A172 (cell line): ENCODE measurements around the gene USB1. TPM values are rescaled to one million over a fixed set of nuclear protein-coding genes. Genes with fewer than 3 reads are reported as not detected.
A peak's percentile ranks its signal among the peaks of the same experiment; 100 is the strongest.

Experiments
- DNase-seq: peaks from one replicate; pipeline ENCODE4 v3.0.0-alpha.2; 2015; ENCODE audit warnings: low spot score
- total RNA-seq: library from RNA; depleted of rRNA; stranded (reverse); fragments of >200 nt; shearing (Covaris generic); gene quantifications from 2 replicates; pipeline ENCODE4 v1.2.3, GENCODE V29; 2014; rRNA removed

USB1 gene, protein sequence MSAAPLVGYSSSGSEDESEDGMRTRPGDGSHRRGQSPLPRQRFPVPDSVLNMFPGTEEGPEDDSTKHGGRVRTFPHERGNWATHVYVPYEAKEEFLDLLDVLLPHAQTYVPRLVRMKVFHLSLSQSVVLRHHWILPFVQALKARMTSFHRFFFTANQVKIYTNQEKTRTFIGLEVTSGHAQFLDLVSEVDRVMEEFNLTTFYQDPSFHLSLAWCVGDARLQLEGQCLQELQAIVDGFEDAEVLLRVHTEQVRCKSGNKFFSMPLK
- 15.5 and 20.6 TPM in 2 replicates for total RNA-seq

DNA sequence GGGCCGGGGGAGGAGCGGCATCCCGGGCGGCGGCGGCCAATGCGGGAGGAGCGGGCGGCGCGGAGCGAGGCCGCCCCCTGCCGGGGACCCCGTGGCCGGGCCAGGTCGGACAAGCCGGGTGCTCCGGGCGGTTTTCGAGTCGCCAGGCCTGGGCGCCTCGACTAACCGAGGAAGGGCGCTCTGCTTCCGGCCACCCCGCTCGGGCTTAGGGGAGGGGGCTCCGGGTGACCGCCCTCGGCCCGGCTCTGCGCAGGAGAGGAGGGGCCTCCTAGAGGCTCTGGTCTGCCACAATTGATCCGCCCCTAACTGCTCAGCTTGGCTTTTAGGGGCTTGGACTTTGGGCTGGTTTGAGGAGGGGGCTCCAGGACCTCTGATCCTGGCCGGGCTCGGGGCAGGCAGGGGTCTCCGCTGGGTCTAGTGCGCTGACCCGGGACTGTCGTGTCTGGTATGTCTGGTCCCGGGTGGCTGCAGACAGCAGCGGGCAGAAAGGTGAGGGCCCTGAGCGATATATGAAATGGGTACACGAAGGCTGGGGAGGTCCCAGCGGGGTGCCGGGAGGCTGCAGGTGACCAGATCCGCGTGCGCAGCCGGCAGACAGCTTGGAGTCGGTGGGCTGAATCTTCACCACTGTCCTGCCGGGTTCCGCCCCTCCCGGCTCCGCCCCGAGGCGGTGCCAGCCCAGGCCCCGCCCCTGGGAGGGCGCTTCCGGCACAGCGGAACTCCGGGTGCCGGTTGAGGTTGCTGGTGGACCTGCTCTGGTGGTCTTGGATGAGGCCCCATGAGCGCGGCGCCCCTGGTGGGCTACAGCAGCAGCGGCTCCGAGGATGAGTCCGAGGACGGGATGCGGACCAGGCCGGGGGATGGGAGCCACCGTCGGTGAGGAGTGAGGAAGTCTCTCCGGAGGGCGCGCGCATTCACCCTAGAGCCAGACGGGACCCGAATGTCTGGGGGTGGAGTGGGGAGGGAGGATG is at the start of gene USB1:
TSS of gene USB1 (plus strand) at position 702 of the 971 bp plus-strand sequence. CDS start at position 779, 77 bp downstream.
- DNase-seq, result peak; percentile 83

DNA sequence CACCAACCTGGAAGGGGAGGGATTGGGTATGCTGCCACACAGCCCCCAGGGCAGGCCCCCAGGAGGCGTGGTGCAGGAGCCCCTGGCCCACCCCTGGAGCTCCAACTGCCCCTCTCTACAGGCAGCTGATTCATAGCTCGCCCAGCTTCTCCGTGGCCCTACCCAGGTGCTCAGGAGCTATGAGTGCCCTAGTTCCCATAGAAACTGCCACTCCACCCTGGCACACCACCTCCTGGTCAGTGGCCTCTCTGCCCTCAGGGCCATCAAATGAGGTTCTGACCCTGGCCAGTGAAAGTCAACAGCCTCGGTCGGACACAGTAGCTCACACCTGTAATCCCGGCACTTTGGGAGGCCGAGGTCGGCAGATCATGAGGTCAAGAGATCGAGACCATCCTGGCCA is 48.3 kb upstream of the USB1 start:
- no peak for DNase-seq

- DNase-seq, result no peak
Observed at GRCh38 chr16:57953857-57954256, 47.4 kb upstream of the USB1 start.

DNA sequence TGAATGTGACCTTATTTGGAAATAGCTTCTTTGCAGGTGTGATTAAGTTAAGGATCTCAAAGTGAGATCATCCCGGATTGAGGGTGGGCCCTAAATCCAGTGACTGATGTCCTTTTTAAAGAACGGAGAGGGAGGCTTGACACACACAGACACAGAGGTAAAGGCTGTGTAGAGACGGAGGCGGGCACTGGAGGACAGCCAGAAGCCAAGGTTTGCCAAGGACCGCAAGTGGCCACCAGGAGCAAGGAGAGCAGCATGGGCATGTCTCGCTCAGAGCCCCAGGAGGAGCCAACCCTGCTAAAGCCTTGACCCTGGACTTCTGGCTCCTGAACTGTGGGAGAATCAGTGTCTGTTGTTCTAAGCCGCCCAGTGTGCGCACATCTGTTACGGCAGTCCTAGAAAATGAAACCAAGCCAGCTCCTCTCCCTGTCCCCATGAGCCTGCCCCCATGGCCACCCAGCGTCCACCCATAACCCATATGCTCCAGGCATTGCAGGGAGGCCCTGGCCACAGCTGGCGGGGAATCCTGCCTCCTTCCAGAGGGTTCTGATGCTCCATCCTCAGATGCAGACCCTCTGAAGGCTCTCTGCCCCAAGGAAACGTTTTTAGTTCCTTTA is 45.5 kb upstream of the USB1 start:
- DNase-seq, result no peak

DNA sequence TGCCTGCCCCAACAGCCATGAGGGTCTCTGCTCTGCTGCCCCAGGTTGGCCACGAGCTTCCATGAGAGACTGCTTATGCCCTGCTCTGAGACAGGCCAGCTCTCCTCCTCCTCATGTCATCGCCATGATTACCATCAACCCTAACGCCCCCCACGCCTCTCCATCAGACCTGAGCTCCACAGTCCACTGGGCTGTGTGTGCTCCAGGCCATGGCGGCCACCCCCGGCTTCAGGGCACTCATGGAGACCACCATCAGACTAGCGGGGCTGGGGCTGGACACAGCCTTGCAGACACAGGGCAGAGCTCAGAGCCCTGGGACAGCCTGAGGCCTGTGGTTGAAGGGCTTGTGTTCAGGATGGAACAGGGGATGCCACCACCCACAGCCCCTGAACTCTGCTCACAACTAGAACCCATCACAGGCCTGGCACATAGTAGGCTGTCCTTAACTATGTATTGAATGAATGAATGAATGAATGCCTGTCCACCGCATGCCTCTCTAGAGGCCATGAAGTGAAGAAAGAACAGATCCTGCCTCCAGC is 44.9 kb upstream of the USB1 start:
- no peak for DNase-seq

DNA sequence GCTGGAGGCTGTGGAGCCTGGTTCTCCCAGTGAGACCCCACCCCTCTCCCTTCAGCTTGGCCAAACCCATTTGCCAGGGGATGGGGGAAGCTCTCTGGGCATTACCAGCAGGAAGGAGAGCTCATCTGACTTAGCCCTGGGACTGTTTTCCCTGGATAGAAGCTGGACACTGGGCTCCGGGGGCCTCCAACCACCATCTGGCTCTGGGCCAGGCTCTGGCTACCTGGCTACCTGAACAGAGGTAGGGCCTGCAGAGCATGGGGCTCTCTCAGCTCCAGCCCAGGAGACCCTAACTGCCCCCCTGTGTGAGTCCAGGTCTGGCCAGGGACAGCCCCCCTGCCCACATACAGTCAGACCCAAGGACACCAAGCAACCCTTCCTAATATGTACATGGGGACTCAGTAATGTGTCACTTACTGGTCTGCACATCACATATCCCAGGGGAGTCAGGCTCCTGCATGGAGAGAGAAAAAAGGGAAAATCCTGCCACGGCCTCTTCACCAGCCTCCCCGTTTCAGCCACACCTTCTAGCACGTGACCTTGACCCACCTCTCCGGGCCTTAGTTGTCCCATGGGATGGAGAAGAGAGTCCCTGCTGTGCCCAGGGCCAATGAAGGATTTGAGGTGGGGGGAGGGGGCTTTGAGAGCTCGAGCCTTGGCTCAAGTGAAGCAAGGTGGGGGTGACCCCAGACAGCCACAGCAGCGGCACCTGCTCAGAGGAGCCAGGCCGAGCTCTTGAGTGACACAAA is 44.1 kb upstream of the USB1 start:
- no peak for DNase-seq

DNA sequence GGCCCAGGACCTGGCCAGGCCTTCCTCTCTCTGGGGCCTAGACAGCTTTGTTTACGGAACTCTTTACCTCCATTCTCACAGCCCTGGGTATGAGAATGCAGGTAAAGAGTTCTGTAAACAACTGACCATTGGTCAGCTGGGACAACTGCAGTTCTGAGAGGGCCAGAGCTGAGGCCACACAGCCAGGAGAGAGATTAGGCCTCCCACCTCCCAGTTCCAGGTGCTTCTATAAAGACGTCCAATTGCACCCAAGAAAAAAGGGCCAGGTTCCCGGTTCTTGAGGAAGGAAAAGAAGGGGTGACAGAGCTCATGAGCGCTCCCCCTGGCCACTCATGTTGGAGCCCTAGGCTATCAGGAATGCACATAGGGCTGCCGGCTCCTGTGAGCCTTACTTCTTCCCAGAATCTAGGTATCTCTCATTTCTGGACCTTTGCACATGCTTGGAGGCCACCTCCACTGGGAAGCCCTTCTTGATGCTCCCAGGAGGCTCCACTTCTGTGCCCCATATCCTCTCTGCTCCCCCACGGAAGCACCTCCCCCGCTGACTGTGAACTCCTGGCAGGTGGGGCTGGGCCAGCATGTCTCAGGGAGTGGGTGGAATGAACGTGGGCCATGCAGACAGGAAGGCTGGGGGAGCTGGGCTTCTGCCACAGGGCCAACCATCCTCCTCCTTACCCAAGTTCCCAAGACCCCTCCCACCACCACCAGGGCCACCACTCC is 43.4 kb upstream of the USB1 start:
- no peak for DNase-seq

DNA sequence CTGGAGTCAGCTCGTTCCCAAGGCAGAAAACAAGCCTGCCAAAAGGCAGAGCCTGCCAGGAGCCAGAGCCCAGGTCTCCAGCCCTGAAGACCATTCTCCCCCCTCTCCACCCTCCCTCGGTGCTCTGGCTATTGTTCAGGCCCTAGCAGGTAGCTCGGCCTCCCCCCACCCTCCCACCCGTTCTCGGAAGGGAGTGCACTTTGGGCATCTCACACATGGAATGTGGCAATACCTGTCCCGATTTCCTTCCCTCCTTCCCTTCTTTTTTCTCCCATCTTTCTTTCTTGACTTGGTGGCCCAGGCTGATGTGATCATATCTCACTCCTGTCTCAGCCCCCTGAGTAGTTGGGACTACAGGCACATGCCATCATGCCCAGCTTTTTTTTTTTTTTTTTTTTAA is 42.7 kb upstream of the USB1 start:
- DNase-seq, result no peak

DNA sequence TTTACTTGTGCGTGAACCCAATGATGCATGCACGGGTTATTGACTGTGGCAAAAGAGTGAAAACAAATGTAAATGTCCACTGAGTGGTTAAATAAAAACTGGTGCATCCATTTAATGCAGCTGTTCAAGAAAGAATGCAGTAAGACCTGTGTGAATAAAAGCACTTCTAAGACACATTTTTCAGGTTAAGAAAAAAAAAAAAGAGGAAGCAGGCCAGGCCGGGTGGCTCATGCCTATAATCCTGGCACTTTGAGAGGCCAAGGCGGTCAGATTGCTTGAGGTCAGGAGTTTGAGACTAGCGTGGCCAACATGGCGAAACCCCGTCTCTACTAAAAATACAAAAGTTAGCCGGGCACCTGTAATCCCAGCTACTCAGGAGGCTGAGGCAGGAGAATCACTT is 42.1 kb upstream of the USB1 start:
- DNase-seq, result no peak

DNA sequence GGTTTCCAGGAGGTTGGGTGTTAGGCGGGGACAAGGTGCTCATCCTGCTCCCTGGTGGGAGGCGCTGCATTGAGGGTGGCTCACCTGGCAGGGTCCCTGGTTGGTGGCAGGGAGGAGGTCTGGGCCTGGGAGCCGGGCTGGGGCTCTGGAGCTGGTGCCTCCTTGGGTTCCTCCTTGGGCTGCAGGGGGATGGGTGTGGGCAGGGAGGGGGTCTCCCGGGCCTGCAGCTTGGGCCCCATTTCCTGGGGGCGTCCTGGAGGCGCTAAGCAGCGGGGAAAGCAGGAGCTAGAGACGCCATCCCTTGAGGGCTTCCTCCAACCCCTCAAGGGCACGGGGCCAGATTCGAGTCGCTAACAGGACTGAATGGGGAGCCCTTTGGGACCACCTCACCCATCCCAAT is 41.4 kb upstream of the USB1 start:
- no peak for DNase-seq

DNA sequence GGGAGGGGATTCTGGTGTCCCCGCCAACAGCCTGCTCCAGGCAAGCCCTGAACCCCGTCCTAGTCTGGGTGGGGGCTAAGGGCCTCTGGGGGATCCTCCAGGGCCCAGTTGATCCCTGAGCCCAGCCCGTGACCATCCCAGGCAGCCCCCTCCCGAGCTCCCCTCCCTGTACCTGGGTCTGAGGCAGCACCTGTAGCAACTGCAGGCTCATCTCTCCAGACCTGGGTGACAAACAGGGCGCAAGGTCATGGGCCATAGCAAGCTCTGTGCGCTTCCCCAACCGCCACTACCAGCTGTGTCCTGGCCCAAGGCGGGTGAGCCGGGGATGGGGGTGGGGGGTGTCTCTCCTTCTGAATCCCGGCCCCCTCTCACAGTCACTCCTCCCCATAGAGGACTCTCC is 40.9 kb upstream of the USB1 start:
- DNase-seq, result no peak

- no peak for DNase-seq
Observed at GRCh38 chr16:57960826-57961472, 40.3 kb upstream of the USB1 start.

DNA sequence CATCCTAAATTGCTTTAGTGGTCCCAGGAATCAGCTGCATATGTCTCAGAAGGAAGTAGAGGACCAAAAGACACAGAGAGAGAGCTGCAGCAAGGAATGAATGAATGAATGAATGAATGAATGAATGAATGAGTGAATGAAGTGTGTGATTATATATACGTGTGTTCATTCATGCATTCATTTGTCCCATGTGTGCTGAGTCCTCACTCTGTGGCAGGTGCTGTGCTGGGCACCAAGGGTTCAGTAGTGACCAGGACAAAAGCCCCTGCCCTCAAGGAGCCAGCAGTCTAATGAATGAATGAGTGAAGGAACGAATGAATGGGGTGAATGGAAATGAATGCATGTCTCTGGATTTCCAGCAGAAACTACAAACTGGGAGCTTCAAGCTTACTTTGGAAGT is 39.7 kb upstream of the USB1 start:
- DNase-seq, result no peak

- DNase-seq, result no peak
Observed at GRCh38 chr16:57962046-57962445, 39.2 kb upstream of the USB1 start.

- DNase-seq, result no peak
Observed at GRCh38 chr16:57962756-57963155, 38.5 kb upstream of the USB1 start.

GRCh38 chr16:57964157-57964700 is 37.0 kb upstream of the USB1 start:
- DNase-seq, result no peak

GRCh38 chr16:57966204-57966771 is 34.9 kb upstream of the USB1 start:
- peak; percentile 5 for DNase-seq

GRCh38 chr16:57966986-57967385 is 34.2 kb upstream of the USB1 start:
- no peak for DNase-seq

DNA sequence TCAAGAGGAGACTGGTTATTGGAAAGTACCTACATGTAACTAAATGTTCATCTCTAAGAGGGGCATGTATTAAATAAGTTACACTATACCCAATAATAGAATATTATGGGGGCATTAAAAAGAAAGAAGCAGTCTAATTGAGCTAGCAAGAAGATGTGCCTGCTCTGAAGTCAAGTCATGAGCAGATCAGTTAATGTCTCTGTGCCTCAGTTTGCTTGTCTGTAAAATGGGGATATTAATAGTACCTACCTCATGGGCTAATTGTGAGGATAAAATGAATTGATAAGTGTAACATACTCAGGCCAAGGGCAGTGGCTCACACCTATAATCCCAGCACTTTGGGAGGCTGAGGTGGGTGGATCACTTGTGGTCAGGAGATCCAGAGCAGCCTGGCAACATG is 33.3 kb upstream of the USB1 start:
- no peak for DNase-seq
